HepG2 (cell line): ENCODE results near the gene FRMD6.

Experiments used
- POLR2A ChIP-seq, 2 experiments: IDR thresholded peaks; 2 replicates each; pipeline ENCODE4 v1.6.1; 2011; ENCODE audit warnings: low read depth in 2 of 2, low read length in 2 of 2, mild to moderate bottlenecking in 1 of 2, moderate library complexity in 1 of 2; ENCODE audit not compliant: insufficient read depth in 1 of 2
- ZSCAN9 ChIP-seq: IDR thresholded peaks from 2 replicates; pipeline ENCODE4 v1.6.1; 2016; ENCODE audit warnings: borderline replicate concordance
- TF ChIP-seq, protein P1 (sequence below): sonication (generic); formaldehyde crosslinking; IDR thresholded peaks from 2 replicates; pipeline ENCODE4 v1.5.0; 2020; ENCODE audit warnings: mild to moderate bottlenecking, missing genetic modification reagents, moderate library complexity

- TF ChIP-seq, protein P1, sequence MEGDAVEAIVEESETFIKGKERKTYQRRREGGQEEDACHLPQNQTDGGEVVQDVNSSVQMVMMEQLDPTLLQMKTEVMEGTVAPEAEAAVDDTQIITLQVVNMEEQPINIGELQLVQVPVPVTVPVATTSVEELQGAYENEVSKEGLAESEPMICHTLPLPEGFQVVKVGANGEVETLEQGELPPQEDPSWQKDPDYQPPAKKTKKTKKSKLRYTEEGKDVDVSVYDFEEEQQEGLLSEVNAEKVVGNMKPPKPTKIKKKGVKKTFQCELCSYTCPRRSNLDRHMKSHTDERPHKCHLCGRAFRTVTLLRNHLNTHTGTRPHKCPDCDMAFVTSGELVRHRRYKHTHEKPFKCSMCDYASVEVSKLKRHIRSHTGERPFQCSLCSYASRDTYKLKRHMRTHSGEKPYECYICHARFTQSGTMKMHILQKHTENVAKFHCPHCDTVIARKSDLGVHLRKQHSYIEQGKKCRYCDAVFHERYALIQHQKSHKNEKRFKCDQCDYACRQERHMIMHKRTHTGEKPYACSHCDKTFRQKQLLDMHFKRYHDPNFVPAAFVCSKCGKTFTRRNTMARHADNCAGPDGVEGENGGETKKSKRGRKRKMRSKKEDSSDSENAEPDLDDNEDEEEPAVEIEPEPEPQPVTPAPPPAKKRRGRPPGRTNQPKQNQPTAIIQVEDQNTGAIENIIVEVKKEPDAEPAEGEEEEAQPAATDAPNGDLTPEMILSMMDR = no peak
- TF ChIP-seq ZSCAN9 (no peak), POLR2A (IDR thresholded peaks at IDR 0.05; ENCODE audit: insufficient read depth in 1 of 2, low read depth in 2 of 2, low read length in 2 of 2) (no peak)
Observed at GRCh38 chr14:51648296-51648695, 3.4 kb upstream of the FRMD6 start.
